Hypothalamus (tissue), 51 donors: ENCODE measurements around the gene TUSC1.
"Not testable (repeated sequence)": the region's sequence is repeated elsewhere in the genome, so short reads cannot be mapped to it uniquely, and the experiment has no call there.

Experiments
- DNase-seq, 51 donors: peaks; one replicate each; lab custom pipeline; 2025; lab: John Stamatoyannopoulos, UW

The TUSC1 gene

DNA sequence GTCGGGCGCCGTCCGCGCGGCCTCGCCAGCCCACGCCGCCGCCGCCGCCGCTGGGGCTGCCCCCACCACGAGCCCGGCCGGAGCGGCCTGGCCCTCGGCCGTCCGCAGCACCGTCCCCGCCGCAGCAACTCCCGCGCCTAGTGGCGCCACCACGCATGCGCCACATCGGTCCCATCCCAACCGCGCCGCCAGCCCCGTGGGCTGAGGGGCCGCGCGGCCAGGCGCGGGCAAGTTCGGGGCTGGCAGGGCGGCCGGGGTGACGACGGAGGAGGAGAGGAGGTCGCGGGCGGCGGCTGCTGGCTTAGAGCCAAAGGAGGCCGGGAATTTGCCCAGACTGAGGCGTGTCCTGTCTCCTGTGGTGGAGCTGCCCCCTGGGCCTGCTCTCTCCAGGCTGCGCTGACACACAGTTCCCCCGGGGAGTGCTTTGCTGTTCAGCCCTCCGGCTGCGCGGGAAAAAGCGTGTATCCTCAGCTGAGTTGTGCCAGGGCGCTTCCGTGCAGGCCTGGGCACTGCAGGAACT lies at the start of gene TUSC1:
TSS of gene TUSC1 (minus strand) at position 298 of the 520 bp plus-strand sequence. CDS start at position 166, 132 bp downstream.
- peak; percentile 40 to 96 (median 75) for DNase-seq

DNA sequence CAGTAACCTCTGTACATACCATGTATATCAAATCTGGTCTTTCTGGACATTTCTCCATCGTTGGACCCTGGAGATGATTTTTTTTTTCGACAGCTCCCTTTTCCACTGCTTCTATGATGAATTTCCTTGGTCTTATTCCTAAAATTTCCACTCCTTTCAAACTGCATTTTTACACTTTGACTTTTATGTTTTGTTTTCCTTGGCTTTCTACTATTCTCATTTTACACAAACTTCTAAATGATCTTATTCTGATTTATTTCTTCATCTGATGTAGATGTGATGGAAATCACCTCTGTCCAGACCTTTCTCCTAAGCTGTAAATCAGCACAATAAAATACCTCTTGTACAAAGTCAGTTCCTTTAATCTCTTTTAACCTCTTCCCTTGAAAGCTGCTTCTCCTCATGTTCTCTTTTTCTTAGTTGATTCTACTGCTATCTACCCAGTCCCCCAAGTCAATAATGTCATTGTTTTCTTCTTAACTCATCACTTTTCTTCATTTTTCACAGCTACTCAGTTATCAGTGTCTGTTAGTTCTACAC lies 48.7 kb upstream of the TUSC1 start:
- no peak for DNase-seq

DNA sequence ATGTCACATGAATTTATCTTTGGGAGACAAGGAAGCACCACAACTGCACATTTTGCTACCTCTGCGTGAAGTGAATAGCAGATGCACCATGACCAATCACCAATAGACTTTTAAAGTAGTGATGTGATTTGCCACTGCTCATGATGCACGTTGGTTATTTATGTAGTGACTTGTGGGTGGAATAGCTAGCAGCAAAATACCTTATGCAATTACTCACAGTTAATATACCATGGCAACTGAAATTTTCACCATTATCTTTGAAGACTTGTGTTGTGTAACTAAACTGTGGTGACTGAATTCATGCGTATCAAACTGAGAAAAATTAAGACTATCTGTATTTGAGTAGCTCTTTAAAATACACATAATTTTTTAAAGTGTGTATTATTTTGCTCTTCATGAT lies 46.2 kb upstream of the TUSC1 start:
- no peak for DNase-seq

DNA sequence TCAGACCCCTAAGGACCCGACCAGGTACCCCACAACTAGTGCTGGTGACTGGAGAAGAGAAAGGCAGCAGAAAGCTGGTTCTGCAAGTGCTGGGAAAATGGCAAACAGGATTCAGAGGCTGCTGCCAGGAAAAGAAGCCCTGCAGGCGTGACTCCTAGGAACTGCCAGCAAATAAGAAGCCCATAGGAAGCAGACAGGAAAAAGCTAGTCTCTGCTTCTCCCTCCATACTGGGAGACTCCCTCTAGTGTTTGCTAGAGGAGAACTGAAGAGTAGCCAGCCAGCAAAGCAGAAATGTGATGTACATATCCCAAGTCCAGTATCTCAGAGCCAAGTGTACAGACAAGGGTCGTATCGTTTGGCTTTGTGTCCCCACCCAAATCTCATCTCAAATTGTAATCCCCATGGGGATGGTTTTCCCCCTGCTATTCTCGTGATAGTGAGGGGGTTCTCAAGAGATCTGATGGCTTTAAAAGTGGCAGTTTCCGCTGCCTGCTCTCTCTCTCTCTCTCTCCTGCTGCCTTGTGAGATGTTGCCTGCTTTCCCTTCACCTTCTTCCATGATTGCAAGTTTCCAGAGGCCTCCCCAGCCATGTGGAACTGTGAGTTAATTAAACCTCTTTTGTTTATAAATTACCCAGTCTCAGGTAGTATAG lies 38.1 kb upstream of the TUSC1 start:
- peak in 12 of 51 donors; percentile 0 to 8 (median 2) for DNase-seq

DNA sequence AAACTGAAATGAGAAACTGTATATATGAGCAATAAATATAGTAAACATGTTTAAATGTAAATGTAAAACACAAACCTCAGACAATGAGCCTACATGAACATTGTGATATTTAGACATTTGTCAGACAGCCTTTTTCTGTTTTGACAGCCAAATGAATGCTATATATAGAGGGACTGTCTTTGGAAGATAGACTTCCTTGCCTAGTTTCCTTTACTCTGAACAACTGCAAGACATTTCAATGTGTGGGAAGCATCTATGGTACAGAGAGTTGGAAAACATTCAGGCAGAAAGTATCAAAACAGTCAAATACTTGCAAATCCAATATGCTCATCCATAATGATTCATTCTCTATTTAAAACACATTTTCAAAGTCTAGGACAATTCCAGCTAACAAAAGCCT lies 31.7 kb upstream of the TUSC1 start:
- DNase-seq: no peak

DNA sequence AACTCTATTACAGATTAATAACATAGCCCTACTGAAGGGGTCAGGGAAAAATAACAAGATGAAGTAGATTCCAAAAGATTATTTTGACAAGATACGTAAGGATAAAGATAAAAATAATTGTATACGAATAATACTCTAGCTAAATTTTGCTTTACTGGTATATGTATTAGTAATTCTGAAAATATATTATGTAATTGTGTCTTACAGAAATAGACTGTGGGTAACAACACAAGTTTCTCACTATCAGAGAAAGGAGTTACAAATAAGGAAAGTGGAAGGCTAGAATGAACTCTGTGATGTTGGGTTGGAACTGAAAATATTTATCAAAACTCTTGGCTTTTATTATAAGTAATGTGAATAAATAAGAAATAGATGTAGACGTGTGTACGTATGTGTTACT lies 26.6 kb upstream of the TUSC1 start:
- no peak for DNase-seq

DNA sequence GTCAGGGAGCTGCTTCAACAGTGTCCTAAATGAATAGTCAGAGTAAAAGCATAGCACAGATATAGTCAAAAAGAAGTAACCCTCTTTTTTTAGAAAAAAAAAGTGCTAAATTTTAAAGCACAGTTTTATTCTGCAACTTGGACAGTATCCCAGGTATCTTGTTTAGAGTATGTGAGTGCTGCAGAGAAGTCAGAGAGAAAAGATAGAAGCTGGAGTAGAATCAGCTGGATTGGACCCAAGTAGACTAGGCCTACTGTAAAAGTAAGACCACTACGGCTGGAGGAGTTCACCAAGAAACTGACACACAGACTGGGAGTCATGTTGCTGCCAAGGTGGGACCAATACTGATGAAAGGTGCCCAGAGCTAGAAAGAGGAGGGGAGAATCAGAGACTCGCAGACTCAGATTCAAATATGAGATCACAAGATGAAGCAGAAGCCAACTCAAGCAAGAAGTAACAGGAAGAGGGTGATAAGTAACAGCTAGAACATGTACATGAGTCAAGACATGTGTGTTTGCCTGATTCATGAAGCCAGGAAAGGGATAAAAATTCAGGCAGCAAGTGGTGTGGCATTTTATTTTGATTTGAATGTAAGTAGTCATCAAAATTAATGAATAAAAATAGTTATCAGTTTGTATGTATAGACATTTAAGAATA lies 25.6 kb upstream of the TUSC1 start:
- DNase-seq: no peak

DNA sequence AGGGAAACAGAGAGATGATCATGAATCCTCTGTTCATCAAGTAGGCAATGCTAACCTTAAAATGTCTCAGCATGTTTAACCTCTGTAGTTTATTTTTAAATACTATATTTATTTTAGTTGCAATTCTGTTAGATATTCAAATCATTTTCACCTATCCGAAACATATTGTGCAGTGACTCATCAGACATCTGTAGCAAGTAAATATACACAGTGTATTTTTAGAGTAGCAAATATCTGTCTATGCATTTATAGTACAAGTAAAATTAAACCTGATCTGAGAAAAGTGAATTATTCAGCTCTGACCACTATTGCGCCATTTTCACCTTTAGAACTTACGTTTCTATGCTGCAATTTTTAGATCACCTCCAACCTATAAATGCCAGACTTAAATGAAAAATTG lies 24.3 kb upstream of the TUSC1 start:
- no peak for DNase-seq

DNA sequence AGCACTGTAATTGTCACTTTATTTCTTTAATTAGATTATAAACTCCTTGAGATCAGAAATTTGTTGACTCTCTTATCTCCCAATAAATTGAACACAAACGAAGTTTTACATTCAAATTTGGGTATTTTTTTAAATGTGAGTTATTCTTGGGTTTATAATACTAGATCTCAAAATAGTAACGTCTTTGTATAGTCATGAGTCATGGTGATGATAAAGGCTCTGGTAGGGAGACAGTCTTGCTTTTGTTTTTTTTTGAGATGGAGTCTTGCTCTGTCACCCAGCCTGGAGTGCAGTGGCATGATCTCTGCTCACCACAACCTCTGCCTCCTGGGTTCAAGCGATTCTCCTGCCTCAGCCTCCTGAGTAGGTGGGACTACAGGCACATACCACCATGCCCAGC lies 22.7 kb upstream of the TUSC1 start:
- not testable (repeated sequence) for DNase-seq

DNA sequence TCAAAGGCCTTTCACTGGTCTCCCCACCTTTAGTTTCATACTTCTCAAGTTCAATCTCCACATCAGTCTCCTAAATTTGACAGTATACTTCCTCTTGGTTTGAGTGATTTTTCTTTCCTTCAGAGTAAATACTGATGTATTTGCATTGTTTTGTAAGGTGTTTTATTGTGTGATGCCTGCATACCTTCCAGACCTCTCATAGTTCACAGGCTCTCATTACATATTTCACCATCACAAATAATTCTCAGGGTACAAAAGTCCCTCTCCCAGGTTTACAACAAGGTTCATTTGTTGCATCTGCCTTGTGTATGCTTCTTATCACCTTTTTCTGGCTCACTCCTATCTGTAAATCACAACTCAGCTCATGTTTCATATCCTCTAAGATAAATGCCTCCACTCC lies 22.2 kb upstream of the TUSC1 start:
- no peak for DNase-seq

DNA sequence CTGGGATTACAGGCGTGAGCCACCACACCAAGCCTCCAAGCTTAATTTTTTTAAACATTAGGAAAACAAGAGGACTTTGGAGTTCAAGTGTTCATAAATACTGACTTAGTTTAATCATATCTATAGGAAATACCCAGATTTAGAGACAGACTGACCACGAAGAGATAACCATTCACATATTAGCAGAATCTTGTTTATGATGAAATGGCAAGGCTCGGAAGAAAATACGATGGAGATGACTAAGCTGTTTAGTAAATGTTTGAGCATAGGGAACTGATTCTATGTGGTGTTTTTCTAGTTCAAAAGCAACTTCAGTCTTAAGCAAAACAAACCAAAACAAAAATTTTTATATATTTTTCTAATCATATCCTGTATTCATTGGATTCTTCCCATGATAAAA lies 13.5 kb upstream of the TUSC1 start:
- DNase-seq: no peak

DNA sequence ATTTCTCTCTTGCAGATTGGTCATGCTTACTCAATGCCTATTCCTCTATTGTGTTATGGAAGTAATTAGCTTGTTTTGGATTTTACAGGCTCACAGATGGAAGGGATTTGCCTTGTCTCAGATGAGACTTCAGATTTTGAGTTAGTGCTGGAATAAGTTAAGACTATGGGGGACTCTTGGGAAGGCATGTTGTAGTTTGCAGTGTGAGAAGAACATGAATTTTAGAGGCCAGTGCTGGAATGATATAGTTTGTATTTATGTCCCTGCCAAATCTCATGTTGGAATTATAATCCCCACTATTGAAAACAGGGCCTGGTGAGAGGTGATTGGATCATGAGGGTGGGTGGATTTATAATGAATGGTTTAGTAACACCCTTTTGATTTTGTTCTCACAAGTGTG lies 6.1 kb upstream of the TUSC1 start:
- no peak for DNase-seq

DNA sequence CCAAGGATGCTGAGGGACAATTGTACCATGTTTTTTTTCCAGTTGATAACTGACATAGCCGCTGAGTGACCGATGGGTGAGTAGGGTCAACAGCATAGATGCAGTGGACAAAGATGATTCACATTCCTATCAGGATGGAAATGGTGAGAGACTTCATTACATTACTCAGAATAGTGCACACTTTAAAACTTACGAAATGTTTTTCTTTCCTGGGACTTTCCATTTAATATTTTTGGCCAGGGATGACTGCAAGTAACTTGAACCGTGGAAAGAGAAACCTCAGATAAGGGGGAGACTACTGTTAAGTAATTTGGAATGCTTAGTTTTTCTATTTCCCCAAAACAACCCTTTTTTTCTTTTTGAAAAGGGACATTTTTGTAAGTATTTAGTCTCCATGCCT lies 3.0 kb upstream of the TUSC1 start:
- no peak for DNase-seq

DNA sequence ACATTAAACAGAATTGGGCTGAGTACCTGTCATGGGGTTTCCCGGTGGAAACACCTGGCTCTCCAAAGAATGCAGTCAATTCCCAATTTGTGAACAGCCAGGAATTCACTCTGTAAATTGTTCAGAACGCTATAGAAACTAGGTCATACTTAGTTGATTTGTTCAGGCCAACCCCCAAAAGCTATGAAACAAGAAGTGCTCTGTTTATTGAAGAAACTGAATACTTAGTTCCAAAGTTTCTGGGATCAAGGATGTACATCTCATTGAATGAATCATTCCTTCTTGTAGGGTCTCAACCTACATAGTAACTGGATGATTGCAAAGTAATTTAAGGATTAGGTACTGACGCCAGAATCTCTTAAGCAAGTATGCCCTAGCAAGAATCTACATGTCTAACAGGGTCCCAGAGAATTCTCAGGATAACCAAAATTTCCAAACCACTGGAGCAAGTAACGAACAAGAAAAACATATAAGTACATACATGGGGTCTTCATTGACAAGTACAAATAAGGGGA lies 659 bp upstream of the TUSC1 start:
- DNase-seq: no peak

DNA sequence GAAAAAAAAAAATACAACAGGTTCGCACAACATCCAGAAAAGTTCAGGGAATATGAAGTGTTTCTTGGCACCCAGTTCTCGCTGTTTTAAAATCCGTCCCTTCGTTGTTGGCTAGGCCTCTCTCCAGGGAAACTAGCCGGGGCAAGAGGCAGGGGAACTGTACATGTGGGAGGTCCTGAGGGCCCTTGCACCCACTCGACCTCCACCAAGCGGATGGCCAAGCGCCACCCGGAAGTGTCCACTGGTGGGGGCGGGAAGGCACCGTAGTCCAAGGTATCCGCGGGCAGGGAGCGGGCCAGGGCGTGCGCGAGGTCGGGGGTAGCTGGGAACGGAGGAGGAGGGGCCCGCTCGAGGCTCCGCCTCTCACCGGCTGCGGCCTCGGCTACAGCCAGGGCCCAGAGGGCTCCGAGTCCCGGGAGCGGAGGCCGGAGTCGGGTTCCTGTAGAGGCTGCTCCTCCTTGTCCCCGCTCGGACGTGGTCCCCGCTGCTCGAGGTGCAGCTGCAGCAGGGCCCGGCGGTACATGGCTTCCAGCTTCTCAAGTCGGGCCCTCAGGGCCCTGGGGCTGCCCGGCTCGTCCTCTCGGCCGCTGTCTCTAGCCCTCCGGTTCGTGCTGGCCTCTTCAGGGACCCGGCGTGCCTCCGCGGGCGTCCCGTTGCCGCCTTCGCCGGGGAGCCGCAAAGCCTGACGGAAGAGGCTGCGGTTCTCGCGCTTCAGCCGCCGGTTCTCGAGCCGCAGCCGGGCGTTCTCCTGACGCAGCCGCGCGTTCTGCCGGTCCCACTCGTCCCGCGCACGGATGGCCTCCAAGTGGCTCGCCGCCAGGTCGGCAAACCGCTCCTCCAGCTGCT lies 720 bp downstream of the TUSC1 start:
- DNase-seq: peak; percentile 16 to 96 (median 70)

DNA sequence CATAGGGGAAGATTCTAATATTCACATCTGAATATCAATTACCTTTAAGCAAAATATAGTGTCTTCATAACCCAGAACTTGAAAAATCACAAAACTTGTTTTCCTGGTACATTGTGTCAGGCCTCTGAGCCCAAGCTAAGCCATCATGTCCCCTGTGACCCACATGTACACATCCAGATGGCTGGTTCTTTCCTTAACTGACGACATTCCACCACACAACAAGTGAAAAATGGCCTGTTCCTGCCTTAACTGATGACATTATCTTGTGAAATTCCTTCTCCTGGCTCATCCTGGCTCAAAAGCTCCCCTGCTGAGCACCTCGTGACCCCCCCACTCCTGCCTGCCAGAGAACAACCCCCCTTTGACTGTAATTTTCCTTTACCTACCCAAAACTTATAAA lies 2.4 kb downstream of the TUSC1 start:
- DNase-seq: not testable (repeated sequence)

DNA sequence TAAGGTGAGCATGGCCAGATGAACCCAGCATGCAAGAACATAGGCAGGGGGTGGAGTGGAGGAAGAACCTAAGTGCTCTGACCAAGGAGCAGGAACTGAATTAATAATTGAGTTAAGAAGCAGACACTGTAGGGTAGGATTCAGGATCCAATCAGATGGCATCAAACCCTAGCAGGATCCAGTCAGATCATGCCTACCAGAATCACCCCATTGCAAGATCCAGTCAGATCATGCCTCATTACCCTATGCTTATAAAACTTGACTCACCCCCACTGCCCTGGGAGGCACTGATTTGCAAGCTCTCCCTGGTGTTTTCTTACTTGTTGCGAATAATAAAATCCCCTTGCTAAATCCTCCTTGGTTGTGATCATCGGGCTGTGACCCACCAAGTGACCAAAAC lies 19.7 kb downstream of the TUSC1 start:
- no peak for DNase-seq

DNA sequence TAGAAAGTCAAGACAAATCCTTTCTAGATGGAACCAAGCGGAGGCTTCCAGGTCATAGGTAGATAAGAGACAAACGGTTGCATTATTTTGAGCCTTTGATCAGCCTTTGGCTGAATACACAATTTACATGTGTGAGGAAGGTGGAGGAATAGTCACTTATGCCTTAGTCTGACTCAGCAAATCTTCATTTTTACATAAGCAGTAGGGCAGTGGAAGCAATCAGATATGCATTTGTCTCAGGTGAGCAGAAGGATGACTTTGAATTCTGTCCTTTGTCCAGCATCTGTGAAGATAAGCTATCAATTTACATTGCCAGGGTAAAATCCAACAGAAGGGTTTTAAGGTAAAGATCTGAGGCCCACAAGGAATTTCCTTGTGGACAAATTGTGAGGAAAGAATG lies 23.8 kb downstream of the TUSC1 start:
- DNase-seq: no peak

DNA sequence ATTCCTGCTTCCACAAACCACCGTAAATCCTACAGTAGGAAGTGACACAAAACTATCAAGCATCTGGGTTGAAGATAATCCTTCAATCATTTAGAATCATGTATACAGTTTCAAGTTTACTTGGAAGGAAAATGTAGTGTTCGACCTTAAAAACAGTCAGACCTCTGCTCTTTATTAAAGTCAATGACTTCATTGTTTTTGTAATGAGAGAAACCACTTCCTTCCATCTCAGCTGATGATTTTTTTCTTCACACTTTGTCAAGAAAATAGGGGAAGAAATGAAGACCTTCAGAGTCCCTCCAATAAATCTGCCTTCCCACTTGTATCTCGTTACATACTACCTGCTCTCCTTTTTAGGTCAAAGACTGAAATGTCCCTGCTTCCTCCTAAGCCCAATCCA lies 30.1 kb downstream of the TUSC1 start:
- DNase-seq: no peak

DNA sequence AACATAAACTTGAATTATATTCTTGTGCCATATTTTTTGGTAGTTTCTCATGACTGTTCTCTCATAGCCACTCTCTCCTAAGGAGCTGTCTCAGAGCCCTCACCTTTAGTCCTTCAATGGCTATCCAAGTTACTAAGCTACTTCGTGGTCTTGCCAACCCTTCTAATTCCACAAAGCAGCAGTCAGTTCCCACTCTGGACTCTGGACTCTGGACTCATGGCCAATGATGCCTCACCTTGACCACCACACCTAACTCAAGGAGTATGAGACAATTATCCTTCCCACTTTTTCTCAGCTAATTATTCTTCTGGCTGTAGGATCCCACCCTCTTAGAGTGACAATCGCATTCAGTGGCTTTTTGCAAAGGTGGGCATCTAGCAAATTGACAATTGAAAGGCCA lies 42.2 kb downstream of the TUSC1 start:
- no peak for DNase-seq

DNA sequence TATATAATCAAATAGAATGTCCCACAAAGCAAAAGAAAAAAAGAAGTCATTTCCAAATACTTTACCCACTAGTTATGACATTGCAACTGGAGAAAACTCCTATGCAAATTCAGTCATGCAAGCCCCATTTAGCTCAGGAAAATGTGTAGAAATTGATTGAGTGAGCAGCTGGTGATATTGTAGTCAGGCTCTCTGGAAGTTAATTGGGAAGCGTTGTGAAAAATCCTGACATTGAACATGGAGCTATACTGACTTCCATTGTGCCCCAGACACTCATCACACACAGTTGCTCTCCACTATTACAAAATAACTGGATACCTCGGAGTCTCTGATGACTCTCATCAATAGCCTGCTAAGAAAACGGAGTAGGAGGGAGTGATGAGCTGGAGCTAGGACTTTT lies 49.0 kb downstream of the TUSC1 start:
- no peak for DNase-seq
